HG03159 (cell line): ENCODE data around the gene SLC4A7.
"Not testable (repeated sequence)": the region's sequence is repeated elsewhere in the genome, so short reads cannot be mapped to it uniquely, and the experiment has no call there.

Source experiments
- ATAC-seq: cut with Tn5 transposase; IDR thresholded peaks from one replicate; pipeline ENCODE4 v1.9.1; 2021; ENCODE audit warnings: mild to moderate bottlenecking, moderate library complexity; ENCODE audit not compliant: unreplicated experiment

Gene SLC4A7

GRCh38 chr3:27366062-27366591 is 118.1 kb downstream of the SLC4A7 start:
- no peak for ATAC-seq

GRCh38 chr3:27360113-27361078 is 123.8 kb downstream of the SLC4A7 start:
- peak; percentile 32 for ATAC-seq

DNA sequence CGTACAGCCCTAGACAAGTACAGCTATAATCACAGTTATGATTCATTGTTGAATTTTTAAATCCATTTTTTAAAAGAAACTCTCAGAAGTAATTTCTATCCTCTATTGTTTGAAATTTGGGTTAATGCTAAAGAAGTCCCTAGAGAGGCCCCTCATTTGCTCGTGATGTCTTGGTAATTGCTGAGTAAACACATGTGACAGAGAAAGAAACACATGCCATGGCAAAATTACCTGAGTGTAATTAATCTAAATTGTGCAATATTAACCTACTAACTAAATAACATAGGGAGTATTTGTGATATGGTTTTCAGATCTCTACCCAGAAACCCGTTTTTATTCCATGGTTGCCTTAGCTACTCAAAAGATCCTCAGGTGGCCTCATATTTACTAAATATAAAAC is 125.8 kb downstream of the SLC4A7 start:
- ATAC-seq: no peak

- peak; percentile 91 for ATAC-seq
Observed at GRCh38 chr3:27357665-27358258, 126.4 kb downstream of the SLC4A7 start.

DNA sequence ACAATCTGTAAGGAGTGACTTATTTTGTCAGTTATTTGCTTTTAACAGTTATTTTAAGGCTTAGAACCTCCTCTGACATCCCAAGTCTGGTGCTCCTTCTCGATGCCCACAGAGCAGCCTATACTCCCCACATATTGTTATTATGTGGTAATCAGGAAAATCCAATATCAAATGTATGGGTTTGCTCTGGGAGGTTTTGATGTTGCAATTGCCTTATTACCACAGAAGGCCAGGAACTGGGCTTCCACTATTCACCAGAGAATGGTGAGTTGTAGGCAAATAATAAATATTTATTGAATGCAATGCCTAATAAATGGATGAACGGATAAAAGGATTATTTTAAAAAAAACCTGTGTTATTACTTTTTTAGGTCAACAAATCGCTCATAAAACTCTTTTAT is 127.2 kb downstream of the SLC4A7 start:
- ATAC-seq: no peak

- no peak for ATAC-seq
Observed at GRCh38 chr3:27354588-27355203, 129.5 kb downstream of the SLC4A7 start.

DNA sequence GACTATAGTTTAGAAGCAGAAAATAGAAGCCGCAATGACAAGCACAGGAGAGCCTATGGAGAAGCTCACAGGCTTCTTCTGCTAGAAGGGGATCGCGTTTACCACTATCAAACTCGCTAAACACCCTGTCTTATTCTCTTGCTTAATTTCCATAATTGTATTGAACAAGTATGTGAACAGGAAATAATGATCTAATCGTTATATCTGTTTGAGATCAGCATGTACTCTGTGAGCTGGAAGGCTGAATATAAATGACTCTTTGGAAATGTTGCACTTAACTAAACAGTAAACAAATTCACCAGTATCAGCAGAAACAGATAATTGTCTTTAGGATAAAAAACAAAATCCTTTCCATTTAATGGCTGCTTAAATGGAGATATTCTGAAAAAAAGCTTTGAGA is 130.0 kb downstream of the SLC4A7 start:
- no peak for ATAC-seq

GRCh38 chr3:27353221-27353620 is 131.0 kb downstream of the SLC4A7 start:
- no peak for ATAC-seq

DNA sequence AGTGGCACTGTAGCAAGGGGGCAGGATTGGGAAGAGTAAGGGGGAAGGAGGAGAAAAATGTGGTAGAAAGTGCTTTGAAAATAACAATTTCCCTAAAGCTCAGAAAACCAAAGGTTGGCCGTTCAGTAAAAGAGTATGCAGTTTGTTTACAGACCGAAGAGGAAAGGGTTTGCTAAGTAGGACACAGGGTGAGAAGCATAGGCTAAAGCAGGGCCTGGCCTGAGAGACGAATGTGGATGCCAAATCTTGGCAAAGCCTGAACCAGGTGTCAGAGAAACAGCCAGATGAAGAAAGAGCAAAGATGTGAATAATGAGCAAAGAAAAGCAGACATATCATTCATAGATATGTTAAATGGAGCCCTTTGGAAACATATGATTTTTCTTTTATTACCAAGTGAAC is 132.1 kb downstream of the SLC4A7 start:
- ATAC-seq: no peak

DNA sequence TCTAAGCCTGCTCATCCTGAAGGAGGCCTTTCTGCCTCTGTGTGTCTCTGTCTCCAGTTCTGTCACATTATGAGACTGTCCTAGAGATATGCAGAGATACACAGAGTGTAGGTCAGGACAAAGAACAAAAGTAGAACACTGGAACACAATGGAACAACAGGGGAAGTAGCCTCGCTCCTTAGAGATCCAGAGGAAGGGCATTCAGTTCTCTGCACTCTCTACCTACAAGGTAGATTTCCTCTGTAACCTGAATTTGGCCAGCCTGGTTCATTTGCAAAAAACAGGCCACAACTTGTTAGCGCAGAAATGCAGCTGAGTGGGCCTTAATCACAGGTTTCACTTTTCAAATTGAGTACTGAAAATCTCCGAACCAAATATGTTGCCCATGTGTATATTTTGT is 134.4 kb downstream of the SLC4A7 start:
- peak; percentile 53 for ATAC-seq

GRCh38 chr3:27345959-27346865 is 138.0 kb downstream of the SLC4A7 start:
- ATAC-seq: no peak

GRCh38 chr3:27345493-27345892 is 138.7 kb downstream of the SLC4A7 start:
- ATAC-seq: peak; percentile 41

DNA sequence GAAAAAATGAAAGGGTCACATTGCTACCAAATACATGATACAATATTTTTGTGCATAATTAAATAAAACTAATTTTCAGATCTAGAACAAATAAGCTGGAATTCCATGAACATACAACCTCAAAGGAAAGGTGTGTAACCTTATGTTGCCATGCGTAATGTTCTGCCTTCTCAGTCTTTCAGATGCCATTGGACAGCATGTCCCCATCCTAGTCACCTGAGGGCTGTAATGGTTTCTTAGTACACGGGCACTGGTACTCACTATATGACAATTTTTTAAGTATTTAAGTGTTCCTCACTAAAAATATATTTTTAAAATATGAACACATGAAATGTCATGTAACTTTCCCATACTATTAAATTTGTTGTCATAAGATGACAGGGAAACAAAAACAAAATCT is 139.1 kb downstream of the SLC4A7 start:
- ATAC-seq: no peak

DNA sequence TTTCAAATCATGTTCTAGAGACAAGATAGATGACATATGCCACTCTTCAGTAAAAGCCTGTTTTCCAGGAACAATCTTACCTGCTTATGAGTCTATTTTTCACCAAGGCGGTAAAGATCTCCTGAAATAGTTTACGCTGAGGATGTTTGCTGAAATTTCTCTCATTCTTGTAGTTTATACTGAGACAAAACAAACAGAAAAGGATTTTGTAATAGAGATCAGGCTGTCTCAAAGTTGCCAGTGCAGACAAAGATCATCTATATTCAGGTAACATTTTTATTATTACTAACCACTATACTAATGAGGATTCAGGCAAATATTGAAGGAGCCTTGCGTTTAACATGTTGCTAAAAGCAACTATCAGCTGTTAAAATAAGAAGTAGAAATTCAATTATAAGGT is 140.0 kb downstream of the SLC4A7 start:
- no peak for ATAC-seq

- ATAC-seq: no peak
Observed at GRCh38 chr3:27342267-27342666, 141.9 kb downstream of the SLC4A7 start.

GRCh38 chr3:27340534-27340933 is 143.7 kb downstream of the SLC4A7 start:
- no peak for ATAC-seq

DNA sequence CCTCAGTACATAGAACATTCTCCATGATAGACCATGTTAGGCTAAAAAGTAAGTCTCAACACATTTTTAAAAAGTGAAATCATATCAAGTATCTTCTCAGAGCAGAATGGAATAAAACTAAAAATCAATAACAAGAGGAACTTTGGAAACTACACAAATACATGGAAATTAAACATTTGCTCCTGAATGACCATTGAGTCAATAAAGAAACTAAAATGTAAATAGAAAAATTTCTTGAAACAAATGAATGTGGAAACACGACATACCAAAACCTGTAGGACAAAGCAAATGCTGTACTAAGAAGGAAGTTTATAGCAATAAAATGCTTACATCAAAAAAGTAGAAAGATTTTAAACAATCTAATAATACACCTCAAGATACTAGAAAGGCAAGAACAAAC is 148.6 kb downstream of the SLC4A7 start:
- no peak for ATAC-seq

- no peak for ATAC-seq
Observed at GRCh38 chr3:27333843-27334242, 150.3 kb downstream of the SLC4A7 start.

DNA sequence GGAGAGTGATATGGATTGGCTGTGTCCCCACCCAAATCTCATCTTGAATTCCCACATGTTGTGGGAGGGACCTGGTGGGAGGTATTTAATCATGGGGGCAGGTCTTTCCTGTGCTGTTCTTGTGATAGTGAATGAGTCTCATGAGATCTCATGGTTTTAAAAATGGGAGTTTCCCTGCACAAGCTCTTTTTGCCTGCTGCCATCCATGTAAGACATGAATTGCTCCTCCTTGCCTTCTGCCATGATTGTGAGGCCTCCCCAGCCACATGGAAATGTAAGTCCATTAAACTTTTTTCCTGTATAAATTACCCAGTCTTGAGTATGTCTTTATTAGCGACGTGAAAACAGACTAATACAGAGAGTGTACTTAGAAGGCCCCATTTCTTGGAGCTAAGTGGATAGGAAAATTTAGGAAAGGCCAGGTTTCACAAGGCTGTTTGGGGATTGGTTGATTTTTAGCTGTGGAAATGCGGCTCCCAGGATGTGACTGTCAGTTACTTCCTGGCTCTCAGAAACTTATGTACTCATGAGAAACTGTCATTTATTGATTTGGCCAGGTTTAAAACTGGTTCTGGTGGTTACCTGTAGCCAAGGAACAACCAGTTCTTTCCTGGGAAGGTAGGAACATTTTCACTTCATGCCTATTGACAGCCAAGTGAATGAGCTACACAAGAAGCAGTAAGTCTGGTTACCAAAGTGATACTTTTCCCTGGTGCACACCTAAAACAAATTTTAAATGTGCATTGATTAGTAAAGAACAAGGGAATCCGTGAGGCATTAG is 155.0 kb downstream of the SLC4A7 start:
- ATAC-seq: not testable (repeated sequence)
